Endothelial cell of hepatic sinusoid (primary cell): ENCODE measurements around the gene TAS1R3.

ENCODE experiments used
- in situ Hi-C: cut with HindIII; loops from 2 replicates; pipeline ENCODE4 v1.10.0; 2017; ENCODE audit warnings: low sequenced_read_pairs

TAS1R3 gene

DNA sequence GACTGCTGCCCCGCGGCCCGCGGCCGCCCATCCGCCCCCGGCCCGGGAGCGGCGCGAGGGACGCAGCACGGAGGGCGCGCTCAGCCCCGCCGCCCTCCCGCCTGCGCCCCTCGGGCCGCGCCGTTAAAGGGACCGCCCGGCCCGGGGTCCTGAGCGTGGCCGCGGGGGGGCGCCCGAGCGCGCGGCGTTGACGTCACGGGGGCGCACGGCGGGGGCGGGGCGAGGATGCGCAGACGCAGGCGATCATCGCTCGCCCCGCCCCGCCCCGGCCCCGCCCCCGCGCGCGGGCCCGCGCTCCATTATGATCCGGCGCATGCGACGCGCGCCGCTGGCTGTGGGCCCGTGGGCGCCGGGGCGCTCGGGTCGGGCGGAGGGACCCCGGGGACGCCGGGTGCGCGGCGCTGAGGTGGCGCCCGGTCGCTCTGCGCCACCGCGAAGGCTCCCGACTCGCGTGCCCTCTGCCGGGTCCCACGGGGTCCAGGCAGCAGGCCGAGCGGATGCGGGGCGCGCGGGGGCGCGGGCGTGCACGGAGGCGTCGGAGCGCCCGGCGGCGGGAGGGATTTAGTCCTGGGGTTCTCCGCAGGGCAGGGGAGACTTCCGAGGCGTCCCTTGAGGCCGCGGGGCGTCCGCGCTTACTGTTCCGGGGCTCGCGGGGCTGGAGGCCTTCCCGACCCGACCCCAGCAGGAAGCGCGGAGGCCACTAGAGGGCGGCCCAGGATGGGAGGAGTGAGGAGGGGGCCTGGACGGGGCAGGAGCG, 18.4 kb downstream of the TAS1R3 start, which contains the start of gene DVL1:
Gene DVL1, minus strand, starts transcription at position 163 of the 757 bp plus-strand sequence. CDS start 353 bp downstream, outside the sequence.
- in situ Hi-C loops, result no loop called here

GRCh38 chr1:1351511-1352427, 20.7 kb downstream of the TAS1R3 start:
- in situ Hi-C loops, result no loop called here

DNA sequence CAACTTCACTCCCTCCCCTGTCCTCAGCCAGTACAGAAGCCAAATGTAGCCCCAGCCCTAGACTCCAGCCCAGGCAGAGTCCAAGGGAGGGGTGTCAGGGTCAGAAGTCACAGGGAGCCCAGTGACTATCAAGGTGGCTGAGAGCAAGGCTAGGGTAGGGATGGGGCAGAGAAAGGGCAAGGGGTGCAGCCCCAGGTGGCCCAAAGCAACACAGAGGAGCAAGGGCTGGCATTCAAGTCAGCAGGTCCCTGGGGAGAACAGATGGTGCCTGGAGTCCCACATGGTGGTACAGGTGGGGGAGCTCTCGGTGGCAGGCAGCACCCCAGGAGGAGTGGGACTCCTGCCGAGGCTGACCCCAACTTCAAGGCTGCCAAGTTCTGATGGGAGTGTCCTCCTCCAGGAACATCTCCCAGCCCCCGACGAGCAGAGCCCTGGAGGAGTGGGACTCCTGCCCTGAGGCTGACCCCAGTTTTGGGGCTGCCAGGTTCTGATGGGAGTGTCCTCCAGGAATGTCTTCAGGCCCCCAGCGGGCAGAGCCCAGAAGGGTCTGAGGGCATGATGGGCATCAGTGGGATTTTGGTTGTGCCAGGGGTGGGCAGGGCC, 21.8 kb downstream of the TAS1R3 start:
- in situ Hi-C loops, result no loop called here

DNA sequence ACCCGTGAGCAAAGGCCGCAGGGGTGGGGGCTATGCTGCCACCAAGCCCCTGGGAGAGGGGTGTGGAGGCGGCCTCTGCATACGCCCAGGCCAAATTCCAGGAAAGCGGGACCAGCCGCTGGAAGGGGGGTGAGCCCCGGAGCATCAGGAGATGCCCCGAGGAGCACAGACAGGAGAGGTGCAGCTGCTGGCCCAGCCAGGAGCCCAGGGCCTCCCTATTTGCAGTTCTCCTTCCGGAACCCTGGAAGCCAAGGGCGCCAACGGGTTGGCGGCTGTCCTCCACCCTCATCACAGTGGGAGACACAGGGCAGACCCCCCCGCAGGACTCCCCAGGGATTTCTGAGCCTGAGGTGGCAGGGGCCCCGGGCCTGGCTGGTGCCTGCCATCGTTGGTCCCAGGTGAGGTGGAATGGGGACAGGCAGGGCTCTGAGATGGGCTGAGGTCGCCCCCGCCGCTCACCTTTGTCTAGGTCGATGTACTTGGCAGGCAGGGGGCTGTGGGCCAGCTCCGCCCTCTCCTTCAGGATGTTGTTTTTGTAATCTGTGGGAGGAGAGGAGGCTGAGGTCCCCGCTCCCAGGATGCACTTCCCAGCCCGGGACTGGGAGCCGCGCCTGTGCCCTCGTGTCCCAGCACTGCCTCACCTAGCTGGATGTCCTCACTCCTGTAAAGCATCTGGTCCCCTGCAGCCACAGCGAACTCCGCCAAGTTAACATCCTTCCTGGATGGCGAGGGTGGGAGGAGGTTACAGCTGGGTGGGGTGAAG, 22.5 kb downstream of the TAS1R3 start:
- in situ Hi-C loops, result no loop called here

GRCh38 chr1:1354271-1355247, 23.5 kb downstream of the TAS1R3 start:
- in situ Hi-C loops, result no loop called here

DNA sequence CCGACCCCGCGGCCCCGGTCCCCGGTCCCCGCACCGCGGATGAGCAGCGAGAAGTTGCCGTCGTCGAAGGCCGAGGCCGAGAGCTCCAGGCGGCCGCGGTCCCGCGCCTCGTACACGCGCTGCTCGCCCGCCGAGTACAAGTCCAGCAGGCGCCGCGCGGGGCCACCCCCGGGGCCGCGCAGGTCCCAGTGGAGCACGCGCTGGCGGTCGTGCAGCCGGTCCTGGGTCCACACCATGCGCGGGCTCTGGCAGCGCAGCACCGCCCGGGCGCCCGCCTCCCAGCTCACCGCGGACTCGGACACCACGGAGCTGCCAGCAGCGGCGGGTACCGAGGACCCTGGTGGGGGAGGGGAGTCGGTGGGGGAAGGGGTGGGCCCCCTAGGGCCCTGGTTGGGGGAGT, 24.3 kb downstream of the TAS1R3 start:
- in situ Hi-C loops, result no loop called here

DNA sequence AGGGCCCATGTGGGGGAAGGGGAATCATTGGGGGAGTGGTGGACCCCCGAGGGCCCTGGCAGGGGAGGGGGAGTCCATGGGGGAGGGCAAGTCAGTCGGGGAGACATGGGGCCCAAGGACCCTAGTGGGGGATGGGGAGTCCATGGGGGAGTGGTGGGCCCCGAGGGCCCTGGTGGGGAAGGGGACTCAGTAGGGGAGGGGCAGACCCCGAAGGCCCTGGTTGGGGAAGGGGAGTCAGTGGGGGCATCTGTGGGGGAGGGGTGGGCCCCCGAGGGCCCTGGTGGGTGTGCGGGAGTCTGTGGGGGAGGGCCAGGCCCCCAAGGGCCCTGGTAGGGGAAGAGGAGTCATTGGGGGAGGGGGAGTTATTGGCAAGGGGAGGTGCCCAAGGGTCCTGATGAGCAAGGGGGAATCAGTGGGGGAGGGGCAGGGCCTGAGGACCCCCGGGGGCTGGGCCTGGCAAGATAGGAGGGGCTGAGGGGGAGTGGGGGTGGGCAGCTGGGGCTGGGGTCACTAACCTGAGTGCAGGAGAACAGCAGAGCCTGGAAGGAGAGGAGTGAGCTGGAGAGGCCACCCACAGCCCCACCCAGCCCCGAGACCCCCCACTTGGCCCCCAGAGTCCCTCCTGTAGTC, 25.2 kb downstream of the TAS1R3 start:
- in situ Hi-C loops, result no loop called here

DNA sequence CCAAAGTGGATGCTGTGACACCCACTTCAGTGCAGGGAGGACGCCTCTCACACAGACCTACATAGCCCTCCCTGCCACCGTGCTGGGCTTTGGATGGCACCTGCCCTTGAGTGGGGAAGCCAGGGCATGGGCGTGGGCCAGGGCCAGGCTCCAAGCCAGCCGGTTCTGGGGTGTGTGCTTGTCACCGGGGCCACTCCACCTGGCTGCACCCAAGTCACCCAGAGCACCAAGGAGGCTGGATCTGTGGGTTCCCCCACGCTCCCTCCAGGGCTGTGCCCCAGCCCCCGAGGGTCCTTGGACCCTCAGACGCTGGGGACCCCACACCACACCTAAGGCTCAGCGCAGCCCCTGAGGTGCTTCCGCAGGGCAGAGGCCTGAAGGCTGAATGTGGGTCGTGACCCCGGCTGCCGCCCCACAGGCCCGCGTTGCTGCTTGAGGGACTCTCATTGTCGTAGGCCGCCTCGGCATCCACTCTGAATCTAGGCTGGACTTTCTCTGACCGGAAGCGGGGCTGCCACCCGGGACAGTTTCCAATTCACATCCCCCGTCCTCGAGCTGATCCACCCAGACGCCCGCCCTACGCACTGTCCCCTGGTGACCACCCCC, 25.8 kb downstream of the TAS1R3 start:
- in situ Hi-C loops, result no loop called here

DNA sequence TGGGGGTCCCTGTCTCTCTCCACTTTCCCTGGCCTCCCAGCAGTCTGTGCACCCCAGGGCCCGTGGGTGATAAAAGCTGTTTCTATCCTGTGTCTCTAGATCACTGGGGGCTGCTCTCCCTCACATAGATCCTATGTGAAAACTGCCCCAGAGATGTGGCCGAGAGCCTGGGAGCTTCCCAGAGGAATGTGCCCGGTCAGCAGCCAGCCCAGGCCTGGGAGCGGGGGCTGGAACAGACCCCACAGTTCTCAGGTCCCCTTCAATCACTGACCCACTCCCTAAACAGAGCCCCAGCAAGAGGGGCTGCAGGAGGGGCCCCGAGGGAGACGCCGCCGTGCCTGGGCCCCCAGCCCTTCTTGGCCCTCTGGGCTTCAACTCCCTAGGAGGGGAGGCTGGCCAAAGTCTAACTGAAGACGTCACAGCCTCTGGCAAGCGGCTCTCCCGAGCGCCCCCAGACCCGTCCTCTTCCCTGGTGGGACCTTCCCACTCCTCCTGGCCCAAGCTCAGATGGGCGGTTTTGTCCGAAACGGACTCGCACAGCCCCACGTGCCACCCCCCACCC, 26.9 kb downstream of the TAS1R3 start:
- in situ Hi-C loops, result no loop called here

DNA sequence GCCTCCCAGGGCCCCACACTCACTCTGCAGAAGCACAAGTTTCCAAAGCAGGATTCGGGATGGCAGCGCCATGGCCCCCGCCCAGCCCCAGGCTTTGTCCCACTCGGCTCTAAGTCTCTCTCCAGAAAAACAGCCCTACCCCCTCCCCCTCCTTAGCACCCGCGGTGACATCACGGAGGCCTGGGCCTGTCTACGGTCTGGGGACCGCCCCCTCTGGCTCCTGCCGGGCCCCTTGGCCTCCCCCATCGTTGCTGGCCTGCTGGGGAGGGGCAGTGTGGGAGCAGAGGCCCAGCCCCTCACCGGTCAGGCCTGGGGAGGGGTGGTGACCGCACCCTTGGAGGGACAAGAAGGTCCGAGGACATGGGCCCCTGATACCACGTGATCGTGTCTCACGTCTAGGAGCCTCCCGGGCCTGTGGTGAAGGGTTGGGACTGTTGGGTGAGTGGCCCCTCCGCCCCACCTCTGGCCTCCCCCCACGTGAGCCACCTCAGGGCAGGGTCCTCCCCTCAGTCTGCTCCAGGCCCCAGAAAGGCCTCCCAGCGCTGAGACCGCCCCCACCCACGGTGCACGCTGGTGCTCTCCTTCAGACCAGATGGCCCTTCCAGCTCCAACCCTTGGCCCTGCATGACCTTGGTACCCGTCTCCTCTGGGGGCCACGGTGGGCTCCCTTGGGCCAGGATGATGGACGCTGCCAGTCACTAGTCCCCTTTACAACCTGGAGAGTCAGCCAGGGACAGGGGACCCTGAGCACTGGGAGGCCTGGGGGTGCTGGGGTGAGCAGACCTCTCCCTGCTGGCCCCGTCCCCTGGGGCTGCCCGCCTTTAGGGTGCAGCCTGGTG, 27.6 kb downstream of the TAS1R3 start, which contains the start of gene MXRA8:
Gene MXRA8, minus strand, starts transcription at position 123 of the 839 bp plus-strand sequence. Its CDS starts 51 bp downstream, at position 72.
- in situ Hi-C loops, result no loop called here

DNA sequence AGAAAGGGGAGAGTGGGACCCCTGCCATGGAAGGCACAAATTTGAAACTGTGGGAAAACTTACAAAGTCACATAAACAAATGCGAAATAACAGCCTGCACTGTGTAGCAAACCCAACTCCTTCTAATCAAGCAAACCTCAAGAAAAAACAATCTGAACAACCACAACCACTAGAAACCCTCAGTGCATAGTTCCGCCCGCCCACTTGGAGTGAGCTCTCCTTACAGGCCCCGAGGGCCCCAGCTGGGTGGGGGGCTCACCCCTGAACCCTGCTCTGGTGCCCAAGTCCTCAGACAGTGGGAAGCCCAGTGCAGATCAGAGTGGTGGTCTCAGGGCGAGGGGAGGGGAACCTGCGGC, 28.2 kb downstream of the TAS1R3 start:
- in situ Hi-C loops, result no loop called here

- in situ Hi-C loops, result no loop called here
These were observed 28.8 kb downstream of the TAS1R3 start for GRCh38 chr1:1359664-1360468.

GRCh38 chr1:1360506-1361169, 29.6 kb downstream of the TAS1R3 start:
- in situ Hi-C loops, result no loop called here

- in situ Hi-C loops, result no loop called here
These were observed 30.3 kb downstream of the TAS1R3 start for GRCh38 chr1:1361233-1361981.

DNA sequence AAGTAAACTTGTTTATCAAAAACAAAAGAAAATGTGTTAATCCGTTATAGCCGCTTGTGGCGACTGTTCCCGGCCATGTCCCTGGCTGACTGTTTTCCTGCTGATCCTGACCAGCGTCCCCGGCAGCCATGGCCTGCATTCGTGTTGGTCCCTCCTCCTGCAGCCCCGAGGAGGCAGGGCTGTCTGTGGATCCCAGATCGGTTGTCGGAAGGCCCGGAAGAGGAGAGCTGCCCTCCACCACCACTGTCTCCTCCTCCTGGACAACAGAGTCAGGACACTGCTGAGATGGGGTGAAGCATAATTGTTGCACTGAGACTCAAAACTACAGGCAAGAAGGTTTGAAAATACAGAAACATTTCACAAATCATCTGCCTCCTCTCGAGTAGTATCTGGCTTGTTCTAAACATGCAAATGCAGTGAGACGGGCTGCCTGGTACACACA, 30.9 kb downstream of the TAS1R3 start:
- in situ Hi-C loops, result no loop called here
